NCI-H460 (cell line): ENCODE measurements around the gene CLASP2. TPM values are rescaled to one million over a fixed set of nuclear protein-coding genes. Genes with fewer than 3 reads are reported as not detected.

Experiments
- DNase-seq: peaks from one replicate; pipeline ENCODE4 v3.0.0-alpha.2; 2016; ENCODE audit warnings: low read depth; ENCODE audit errors: extremely low read depth
- total RNA-seq: library from RNA; depleted of rRNA; stranded (reverse); fragments of >200 nt; shearing (Covaris generic); gene quantifications from 2 replicates; pipeline ENCODE4 v1.2.3, GENCODE V29; 2014

The CLASP2 gene
- total RNA-seq, 1 experiment from 2014 or later = 40.4 TPM

DNA sequence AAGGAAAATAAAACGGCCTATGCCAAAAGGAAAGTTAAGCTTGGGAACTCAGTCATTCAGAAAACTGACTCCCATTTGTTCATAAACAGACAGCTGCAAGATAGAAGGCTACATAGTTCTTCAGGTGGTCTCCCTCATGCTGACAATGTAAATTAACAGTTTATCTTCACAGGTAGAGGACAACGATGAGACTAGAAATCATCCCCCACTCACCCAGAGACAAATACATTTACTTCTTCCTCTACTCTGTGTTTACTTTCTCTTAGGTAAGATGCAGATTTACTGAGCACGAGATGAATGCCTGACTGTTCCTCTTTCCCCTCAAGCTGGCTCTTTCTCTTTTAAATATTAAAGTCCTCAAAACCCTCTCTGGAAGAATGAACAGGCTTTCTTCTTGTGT lies 160.2 kb downstream of the CLASP2 start:
- no peak for DNase-seq

GRCh38 chr3:33557279-33557678 lies 160.8 kb downstream of the CLASP2 start:
- DNase-seq = no peak

- no peak for DNase-seq
These were observed 171.0 kb downstream of the CLASP2 start for GRCh38 chr3:33547101-33547500.

GRCh38 chr3:33544126-33544525 lies 173.9 kb downstream of the CLASP2 start:
- no peak for DNase-seq

DNA sequence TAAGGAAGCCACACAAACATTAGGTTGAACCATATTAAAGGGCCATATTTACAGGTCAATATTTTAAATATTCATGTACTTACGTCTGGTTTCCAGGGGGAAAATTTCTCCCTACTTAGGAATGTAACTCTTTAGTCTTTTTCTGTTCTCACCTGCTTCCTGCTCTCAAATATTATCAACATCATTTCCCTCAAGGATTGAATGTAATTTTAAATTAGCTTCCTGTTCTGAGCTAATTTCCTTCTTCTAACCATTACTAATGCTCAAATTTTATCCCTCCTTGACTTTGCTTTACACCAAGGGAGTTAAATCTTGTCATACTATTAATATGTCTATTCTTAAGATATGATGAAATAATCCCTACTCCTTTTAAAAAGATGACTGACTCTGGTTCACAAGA lies 174.5 kb downstream of the CLASP2 start:
- no peak for DNase-seq

DNA sequence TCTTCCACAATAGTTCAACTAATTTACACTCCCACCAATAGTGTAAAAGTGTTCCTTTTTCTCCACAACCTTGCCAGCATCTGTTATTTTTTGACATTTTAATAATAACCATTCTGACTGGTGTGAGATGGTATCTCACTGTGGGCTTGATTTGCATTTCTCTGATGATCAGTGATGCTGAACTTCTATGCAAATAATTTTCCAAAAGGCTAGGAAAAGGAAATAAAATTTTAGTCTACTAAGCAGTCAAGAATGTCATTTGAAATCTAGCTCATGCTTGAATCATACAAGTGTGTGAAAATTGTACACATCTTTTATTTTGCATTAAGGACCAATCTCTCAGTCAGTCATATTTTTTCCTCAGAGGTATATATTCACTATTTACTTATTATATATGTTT lies 176.1 kb downstream of the CLASP2 start:
- DNase-seq = no peak

DNA sequence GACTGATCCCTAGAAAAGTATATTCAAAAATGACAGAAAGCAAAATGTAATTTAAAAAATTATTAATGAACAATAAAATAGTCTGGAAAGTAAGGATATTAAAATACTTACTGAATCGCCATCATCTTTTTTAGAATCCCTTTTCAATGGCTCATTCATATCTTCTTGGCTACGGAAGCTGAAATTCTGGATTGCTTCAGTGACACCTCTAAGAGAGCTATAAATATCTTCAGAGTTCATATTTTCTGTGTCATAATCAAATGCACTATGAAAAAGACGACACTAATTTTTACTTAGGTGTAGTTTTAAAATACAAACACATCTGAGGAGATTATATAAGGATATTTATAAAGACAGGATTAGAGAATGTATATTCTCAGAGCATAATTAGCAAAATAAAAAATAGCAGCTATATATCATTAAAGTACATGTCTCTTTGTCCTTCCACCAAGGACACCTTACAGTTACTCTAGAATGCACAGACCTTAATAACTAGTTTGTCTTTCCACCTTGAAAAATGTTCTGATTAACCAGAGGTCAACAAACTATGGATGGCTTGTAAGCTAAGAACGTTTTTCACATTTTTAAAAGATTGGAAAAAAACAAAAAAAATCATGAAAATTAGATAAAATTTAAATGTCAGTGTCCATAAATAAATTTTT lies 179.2 kb downstream of the CLASP2 start:
- DNase-seq = no peak

- DNase-seq = no peak
These were observed 180.9 kb downstream of the CLASP2 start for GRCh38 chr3:33537133-33537532.

DNA sequence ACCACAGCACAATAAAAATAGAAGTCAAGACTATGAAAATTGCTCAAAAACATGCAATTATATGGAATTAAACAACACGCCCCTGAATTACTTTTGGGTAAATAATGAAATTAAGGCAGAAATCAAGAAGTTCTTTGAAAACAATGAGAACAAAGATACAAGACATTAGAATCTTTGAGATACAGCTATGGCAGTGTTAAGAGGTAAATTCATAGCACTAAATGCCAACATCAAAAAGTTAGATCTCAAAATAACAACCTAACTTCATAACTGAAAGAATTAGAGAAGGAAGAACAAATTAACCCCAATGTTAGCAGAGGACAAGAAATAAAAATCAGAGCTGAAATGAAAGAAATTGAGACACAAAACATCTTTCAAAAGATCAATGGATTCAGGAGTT lies 191.3 kb downstream of the CLASP2 start:
- no peak for DNase-seq

- DNase-seq = no peak
These were observed 192.8 kb downstream of the CLASP2 start for GRCh38 chr3:33525232-33525631.

GRCh38 chr3:33523093-33523667 lies 194.9 kb downstream of the CLASP2 start:
- DNase-seq = no peak

GRCh38 chr3:33521736-33522135 lies 196.3 kb downstream of the CLASP2 start:
- no peak for DNase-seq

DNA sequence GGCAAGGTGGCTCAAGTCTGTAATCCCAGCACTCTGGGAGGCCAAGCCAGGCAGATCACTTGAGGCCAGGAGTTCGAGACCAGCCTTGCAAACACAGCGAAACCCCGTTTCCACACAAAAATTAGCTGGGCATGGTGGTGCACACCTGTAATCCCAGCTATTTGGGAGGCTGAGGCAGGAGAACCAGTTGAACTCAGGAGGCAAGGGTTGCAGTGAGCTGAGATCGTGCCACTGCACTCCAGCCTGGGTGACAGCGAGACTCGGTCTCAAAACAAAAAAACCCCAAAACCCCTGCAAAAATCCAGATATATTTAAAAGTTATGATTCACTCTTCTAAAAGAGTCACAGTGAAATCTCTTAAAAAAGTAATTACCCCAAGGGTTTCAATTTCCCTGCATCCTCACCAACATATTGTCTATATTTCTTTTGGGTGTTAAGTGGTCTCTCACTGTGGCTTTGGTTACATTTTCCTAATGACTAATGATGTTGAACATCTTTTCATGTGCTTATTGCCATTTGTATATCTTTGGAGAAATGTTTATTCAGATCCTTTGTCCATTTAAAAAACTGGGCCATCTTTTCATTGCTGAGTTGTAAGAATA lies 204.7 kb downstream of the CLASP2 start:
- no peak for DNase-seq

DNA sequence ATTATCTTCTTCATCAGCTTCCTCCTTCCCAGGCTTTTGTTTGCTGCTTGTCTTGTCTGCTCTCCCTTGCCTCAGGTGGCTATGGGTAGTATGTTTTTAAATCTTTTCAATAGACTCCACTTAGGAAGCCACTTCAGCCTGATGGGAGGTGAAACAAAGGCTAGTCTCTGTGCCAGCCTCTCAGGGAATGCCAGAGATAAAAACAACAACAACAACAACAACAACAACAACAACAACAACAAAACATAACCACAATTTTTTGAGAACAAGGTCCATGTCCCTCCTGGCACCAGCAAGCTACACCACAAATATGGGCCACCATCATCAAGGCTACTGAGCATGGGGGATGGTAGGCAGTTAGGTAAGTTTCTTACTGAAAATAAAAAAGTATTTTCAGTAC lies 213.0 kb downstream of the CLASP2 start:
- no peak for DNase-seq

GRCh38 chr3:33496449-33496848 lies 221.6 kb downstream of the CLASP2 start:
- DNase-seq = no peak

- no peak for DNase-seq
These were observed 226.3 kb downstream of the CLASP2 start for GRCh38 chr3:33491721-33492120.

- no peak for DNase-seq
These were observed 227.3 kb downstream of the CLASP2 start for GRCh38 chr3:33490641-33491241.

DNA sequence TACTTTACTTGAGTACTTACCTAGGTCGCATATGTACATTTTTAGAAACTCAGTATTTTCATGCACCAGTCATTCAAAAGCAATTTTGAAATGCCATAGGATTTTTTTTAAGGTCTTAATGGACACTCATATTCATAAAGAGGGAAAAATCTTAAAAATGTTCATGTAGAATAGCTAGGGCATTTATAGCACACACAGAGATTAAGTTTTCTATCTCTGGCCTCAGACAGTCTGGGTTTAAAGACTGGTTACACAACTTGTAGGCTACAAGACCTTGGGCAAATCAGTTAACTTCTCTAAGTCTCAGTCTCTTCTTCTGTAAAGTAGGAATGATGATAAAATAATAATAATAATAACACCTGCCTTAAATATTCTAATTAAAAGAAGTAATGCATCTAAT lies 229.4 kb downstream of the CLASP2 start:
- DNase-seq = no peak

DNA sequence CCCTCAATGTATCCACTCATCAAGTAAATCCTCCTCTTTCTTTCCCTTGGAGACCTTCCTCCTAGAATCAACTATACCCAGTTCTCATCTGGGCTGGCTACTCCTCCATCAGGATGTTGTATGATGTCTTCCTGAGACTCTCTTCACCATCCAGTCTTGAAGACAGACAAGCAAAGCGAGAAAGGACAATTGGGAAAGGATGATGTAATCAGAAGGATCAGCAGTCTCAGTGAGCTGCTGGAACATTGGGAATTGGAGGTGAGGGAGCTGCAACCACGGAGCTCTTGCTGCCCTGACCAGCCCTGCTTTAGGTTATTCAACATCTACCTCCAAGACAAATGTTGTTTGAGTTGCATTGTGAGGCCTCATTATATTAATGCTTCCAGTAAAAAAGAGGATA lies 229.8 kb downstream of the CLASP2 start:
- DNase-seq = no peak

DNA sequence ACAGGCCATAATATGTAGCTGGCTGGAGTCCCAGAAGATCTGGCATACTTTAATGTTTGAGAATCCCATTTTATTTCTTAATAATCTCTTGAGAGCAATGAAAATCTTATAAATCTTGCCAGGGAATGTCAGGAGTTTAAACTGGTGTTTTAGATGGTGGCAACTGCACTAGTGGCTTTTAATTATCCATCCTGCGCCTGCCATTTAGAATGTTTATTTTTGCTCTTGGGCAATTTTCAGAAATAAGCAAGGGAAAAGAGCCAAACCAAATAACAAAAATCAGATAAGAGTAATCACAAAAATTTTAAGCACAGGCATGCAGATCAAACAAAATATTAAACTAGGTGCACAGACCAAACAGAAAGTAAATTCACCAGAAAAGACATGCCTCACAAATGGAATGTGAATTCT lies 235.9 kb downstream of the CLASP2 start:
- DNase-seq = no peak

- no peak for DNase-seq
These were observed 243.2 kb downstream of the CLASP2 start for GRCh38 chr3:33474896-33475295.

GRCh38 chr3:33473813-33474212 lies 244.2 kb downstream of the CLASP2 start:
- DNase-seq = no peak
